Stomach (tissue), 9 donors: ENCODE data around the gene ESRRG. TPM values are rescaled to one million over a fixed set of nuclear protein-coding genes. Genes with fewer than 3 reads are reported as not detected.

Experiments used
- DNase-seq, 2 donors: peaks; one replicate each; pipeline versions ENCODE4 v3.0.0 to v3.0.0-alpha.2; 2013 to 2019
- H3K27ac ChIP-seq, 5 donors: fragments of 200-600 bp in 4 of 5; sonication (generic) in 4 of 5; one replicate each; pipeline ENCODE4 v1.5.1; 2013 to 2019; ENCODE audit warnings: mild to moderate bottlenecking in 1 of 5, moderate library complexity in 1 of 5
- H3K27me3 ChIP-seq, 3 donors: fragments of 200-600 bp; sonication (generic); one replicate each; pipeline ENCODE4 v1.5.1; 2017 to 2019; ENCODE audit warnings: mixed run types in 1 of 3
- H3K36me3 ChIP-seq, 4 donors: fragments of 200-600 bp; sonication (generic); 1 replicate in 3 of 4; 2 replicates in 1 of 4; pipeline ENCODE4 v1.5.1; 2016 to 2019
- H3K4me1 ChIP-seq, 4 donors: fragments of 200-600 bp; sonication (generic); one replicate each; pipeline ENCODE4 v1.5.1; 2016 to 2019
- H3K4me3 ChIP-seq, 4 donors: fragments of 200-600 bp; sonication (generic) in 3 of 4; one replicate each; pipeline ENCODE4 v1.5.1; 2016 to 2019; ENCODE audit warnings: mild to moderate bottlenecking in 1 of 4
- H3K9me3 ChIP-seq, 4 donors: fragments of 200-600 bp; sonication (generic); one replicate each; pipeline ENCODE4 v1.5.1; 2016 to 2019
- EP300 ChIP-seq: sonication (generic); formaldehyde crosslinking; IDR thresholded peaks from one replicate; pipeline ENCODE4 v1.6.1; 2017; ENCODE audit warnings: antibody characterized with exemption
- POLR2A ChIP-seq, 4 donors: fragments of 450-650 bp; IDR thresholded peaks; one replicate each; pipeline ENCODE4 v1.6.1; 2016; ENCODE audit warnings: antibody characterized with exemption in 4 of 4, control low read depth in 2 of 4, mild to moderate bottlenecking in 1 of 4, moderate library complexity in 1 of 4
- POLR2AphosphoS5 ChIP-seq, 3 donors: sonication (generic); formaldehyde crosslinking; IDR thresholded peaks; one replicate each; pipeline ENCODE4 v1.6.1; 2016; ENCODE audit warnings: antibody characterized with exemption in 3 of 3
- WGBS, 5 donors: extraction: QIAGEN DNeasy Blood & Tissue Kit in 3 of 5; methylation state at CpG; one replicate each; pipeline versions ENCODE4 v1.1.5 to v1.1.7; 2013 to 2018; 5-methylcytosine and 5-hydroxymethylcytosine counted together
- intact Hi-C: fragments of 100-400 bp; cut with DNase I; formaldehyde crosslinking; loops from one replicate; pipeline ENCODE4 v1.15.1; 2023; ENCODE audit warnings: low total_unique reads
- polyA plus RNA-seq, 3 donors: library from polyadenylated mRNA; stranded (reverse); fragments of 200-250 nt; gene quantifications; one replicate each; pipeline ENCODE4 v1.2.3, GENCODE V29; 2013
- total RNA-seq, 5 donors: library from RNA; depleted of rRNA; stranded (reverse); fragments of >200 nt; gene quantifications; one replicate each; pipeline versions ENCODE4 v1.1.0 to v1.2.3, GENCODE V29; 2014 to 2016
- TF ChIP-seq, protein P1 (sequence below), 7 experiments: fragments of 450-650 bp in 4 of 7; fragments of 200-600 bp in 3 of 7; sonication (generic) in 3 of 7; IDR thresholded peaks; one replicate each; pipeline ENCODE4 v1.5.1; 2016 to 2019; ENCODE audit warnings: antibody characterized with exemption in 7 of 7, control low read depth in 2 of 7, mild to moderate bottlenecking in 1 of 7
- donor health status: healthy with polysubstance abuse.
- donor health status: Bipolar disorder and iron deficiency.
- donor health status: healthy.

Gene ESRRG
- total and polyA plus RNA-seq, 8 donors: 0.29 to 247 (median 34.2) TPM

DNA sequence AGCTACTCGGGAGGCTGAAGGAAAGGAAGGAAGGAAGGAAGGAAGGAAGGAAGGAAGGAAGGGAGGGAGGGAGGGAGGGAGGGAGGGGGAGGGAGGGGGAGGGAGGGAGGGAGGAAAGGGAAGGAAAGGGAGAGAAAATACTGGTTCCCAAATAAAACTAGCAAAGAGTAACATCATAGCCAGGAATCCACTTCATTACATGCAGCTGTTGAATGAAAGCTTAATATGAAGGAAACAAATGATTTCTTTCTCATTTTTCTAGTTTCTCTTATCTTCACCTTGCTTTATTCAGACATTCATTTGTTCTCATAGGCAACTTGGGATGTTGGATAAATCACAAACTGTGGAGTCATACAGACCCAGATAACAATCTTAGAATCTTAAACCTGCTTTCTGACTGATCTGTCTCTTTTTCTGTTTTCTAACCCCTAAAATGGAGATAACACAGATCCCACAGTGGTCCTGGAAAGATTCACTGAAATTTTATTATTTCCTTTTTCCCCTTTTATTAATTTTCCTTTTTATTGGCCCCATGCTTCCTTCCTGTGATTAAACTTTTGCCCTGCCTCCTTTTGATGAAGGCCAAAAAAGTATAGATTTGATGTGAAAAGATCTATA, 247.5 kb downstream of the ESRRG start:
- Histone ChIP-seq H3K9me3 (no peaks in the 10 kb centered on the region), H3K27ac (no peak overlapping the region), H3K27me3 (no peaks in the 10 kb centered on the region), H3K36me3 (no peaks in the 10 kb centered on the region), H3K4me1 (no peaks in the 10 kb centered on the region), H3K4me3 (no peak overlapping the region)
- WGBS, 5 donors: 79 to 93% (median 82%) methylated on average over 1 of the region's 1 CpG; no CpG with 5 or more reads in 1 of the 5 donors
- TF ChIP-seq, protein P1, sequence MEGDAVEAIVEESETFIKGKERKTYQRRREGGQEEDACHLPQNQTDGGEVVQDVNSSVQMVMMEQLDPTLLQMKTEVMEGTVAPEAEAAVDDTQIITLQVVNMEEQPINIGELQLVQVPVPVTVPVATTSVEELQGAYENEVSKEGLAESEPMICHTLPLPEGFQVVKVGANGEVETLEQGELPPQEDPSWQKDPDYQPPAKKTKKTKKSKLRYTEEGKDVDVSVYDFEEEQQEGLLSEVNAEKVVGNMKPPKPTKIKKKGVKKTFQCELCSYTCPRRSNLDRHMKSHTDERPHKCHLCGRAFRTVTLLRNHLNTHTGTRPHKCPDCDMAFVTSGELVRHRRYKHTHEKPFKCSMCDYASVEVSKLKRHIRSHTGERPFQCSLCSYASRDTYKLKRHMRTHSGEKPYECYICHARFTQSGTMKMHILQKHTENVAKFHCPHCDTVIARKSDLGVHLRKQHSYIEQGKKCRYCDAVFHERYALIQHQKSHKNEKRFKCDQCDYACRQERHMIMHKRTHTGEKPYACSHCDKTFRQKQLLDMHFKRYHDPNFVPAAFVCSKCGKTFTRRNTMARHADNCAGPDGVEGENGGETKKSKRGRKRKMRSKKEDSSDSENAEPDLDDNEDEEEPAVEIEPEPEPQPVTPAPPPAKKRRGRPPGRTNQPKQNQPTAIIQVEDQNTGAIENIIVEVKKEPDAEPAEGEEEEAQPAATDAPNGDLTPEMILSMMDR (IDR thresholded peaks at IDR 0.05): no peak
- TF ChIP-seq POLR2A (IDR thresholded peaks at IDR 0.05): no peak
- no peak for DNase-seq
- intact Hi-C loops: no loop called here

DNA sequence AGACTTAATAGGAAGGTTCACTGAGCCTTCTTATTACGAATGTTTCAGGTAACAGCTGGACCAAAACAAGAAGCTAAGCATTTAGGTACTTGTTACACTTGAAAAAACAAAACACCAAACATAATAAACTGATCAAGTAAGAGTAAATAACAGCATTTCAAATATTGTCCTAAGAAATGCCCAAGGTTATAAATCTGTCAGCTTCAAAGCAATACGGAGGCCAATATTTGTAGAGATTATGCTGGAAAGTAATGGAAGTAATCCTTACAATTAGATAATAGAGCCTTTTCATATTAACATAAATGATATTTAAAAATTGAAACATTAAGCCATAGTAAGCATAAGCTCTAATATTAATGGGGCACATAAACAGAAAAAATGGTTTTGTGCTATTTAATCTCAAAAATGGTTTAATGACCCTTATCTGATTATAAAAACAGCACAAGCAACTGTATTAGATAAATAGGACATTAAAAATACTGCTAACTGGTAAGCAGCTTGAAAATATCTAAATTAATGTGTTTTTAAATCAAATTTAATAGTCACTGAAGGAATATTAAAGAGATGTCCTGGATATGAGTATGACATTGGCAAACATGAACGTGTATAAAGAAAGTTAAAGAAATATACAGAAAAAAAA, 256.9 kb downstream of the ESRRG start:
- intact Hi-C loops: no loop called here
- no peaks in the 10 kb centered on the region for H3K9me3 ChIP-seq
- no peaks in the 10 kb centered on the region for H3K36me3 ChIP-seq
- WGBS, 5 donors: 79 to 82% (median 81%) methylated on average over 3 of the region's 3 CpGs
- no peak overlapping the region for H3K27ac ChIP-seq
- no peaks in the 10 kb centered on the region for H3K27me3 ChIP-seq
- H3K4me1 ChIP-seq: peaks cover 0 to 5% (median 2%) of the 10 kb centered on the region in 4 donors
- H3K4me3 ChIP-seq: no peak overlapping the region
- DNase-seq: no peak
- TF ChIP-seq EP300 (no peak), POLR2A (IDR thresholded peaks at IDR 0.05) (no peak), POLR2AphosphoS5 (IDR thresholded peaks at IDR 0.05) (no peak)
- TF ChIP-seq, protein P1 (IDR thresholded peaks at IDR 0.05): no peak

DNA sequence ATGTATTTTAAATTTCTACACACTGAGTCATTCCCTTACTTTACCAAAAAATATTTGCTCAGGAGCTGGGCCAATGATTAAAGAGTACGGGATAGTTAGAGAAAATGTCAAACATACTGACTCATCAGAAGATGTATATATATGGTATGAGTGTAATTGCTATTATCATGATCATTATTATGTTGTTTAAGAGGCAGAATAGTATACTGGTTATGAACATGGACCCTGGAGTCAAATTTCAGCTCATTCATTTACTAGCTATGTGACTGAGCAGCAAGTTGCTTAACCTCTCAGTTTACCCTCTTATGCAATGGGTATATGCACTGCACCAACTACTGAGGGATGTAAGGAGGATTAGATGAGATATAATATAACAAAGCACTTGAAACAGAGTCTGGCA, 258.7 kb downstream of the ESRRG start:
- no peak overlapping the region for H3K27ac ChIP-seq
- TF ChIP-seq EP300 (no peak), POLR2A (IDR thresholded peaks at IDR 0.05) (no peak), POLR2AphosphoS5 (IDR thresholded peaks at IDR 0.05) (no peak)
- TF ChIP-seq, protein P1 (IDR thresholded peaks at IDR 0.05): no peak
- DNase-seq: no peak
- no peaks in the 10 kb centered on the region for H3K36me3 ChIP-seq
- H3K27me3 ChIP-seq: no peaks in the 10 kb centered on the region
- WGBS, 5 donors: 25 to 57% (median 38%) methylated on average over 1 of the region's 1 CpG
- no peak overlapping the region for H3K4me3 ChIP-seq
- intact Hi-C loops: no loop called here
- H3K4me1 ChIP-seq: peaks cover 0 to 5% (median 2%) of the 10 kb centered on the region in 4 donors
- H3K9me3 ChIP-seq: no peaks in the 10 kb centered on the region

DNA sequence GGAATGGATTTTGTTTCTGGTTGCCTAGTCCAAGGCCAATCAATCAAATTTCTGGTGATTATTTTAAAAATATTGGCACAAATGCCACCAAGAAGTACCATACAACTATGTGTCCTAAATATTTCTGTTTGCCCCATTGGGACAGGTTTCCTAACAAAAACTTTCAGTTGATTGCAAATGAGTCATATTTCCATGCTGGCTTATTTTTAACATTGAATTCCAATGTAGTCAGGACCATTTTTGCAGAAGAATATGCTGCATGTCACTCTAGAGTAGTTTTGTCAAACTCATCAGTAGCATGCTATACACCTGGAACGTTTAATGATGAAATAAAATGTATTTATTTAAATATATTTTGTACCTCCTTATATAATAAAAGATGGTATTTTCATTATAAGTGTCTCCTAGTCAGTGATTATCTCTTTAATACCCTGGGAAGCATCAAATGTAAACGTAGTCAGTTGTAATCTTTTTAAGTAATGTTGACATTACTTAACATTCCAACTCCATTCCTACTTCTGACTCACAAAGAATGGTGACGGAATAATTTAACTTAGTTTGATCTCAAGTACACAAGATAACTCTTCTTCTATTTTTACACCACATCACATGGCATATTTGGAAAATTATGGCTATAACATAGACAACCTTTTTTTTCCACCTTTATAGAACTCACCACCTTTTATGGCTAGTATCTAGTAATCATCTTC, 261.0 kb downstream of the ESRRG start:
- DNase-seq: no peak
- WGBS, 5 donors: 27 to 41% (median 34%) methylated on average over 3 of the region's 3 CpGs
- H3K9me3 ChIP-seq: no peaks in the 10 kb centered on the region
- intact Hi-C loops: no loop called here
- no peak for TF ChIP-seq EP300
- no peak for TF ChIP-seq POLR2A (IDR thresholded peaks at IDR 0.05)
- no peak for TF ChIP-seq POLR2AphosphoS5 (IDR thresholded peaks at IDR 0.05)
- TF ChIP-seq, protein P1 (IDR thresholded peaks at IDR 0.05): no peak
- H3K36me3 ChIP-seq: no peaks in the 10 kb centered on the region
- no peak overlapping the region for H3K27ac ChIP-seq
- H3K4me1 ChIP-seq: peaks cover 0 to 5% (median 2%) of the 10 kb centered on the region in 4 donors
- H3K27me3 ChIP-seq: no peaks in the 10 kb centered on the region
- no peak overlapping the region for H3K4me3 ChIP-seq
